PFSK-1 (cell line): ENCODE results near the gene ANKRD37. TPM values are rescaled to one million over a fixed set of nuclear protein-coding genes. Genes with fewer than 3 reads are reported as not detected.

ENCODE experiments used
- FOXP2 ChIP-seq: optimal IDR thresholded peaks from 2 replicates; pipeline ENCODE3; 2011; ENCODE audit warnings: borderline replicate concordance, control low read depth, inconsistent platforms; ENCODE audit not compliant: insufficient read depth; ENCODE audit errors: extremely low read length, extremely low read depth
- POLR2AphosphoS5 ChIP-seq: IDR thresholded peaks from 2 replicates; pipeline ENCODE4 v1.6.1; 2012; ENCODE audit warnings: low read depth, mild to moderate bottlenecking, control low read depth, low read length, moderate library complexity
- REST ChIP-seq, 2 experiments: IDR thresholded peaks; 2 replicates each; pipeline versions ENCODE4 v1.6.1 to v1.8.0; 2011 to 2012; ENCODE audit warnings: low read depth in 2 of 2, low read length in 2 of 2, control low read depth in 1 of 2, inconsistent platforms in 1 of 2, mild to moderate bottlenecking in 1 of 2, moderate library complexity in 1 of 2; ENCODE audit not compliant: insufficient read depth in 1 of 2
- SIN3A ChIP-seq: IDR thresholded peaks from 2 replicates; pipeline ENCODE4 v1.6.1; 2012; ENCODE audit warnings: mild to moderate bottlenecking, low read length, moderate library complexity, borderline replicate concordance; ENCODE audit not compliant: insufficient read depth
- TAF1 ChIP-seq: IDR thresholded peaks from 2 replicates; pipeline ENCODE4 v1.6.1; 2012; ENCODE audit warnings: low read length, control low read depth, borderline replicate concordance; ENCODE audit not compliant: insufficient read depth
- polyA plus RNA-seq: library from polyadenylated mRNA; unstranded; fragments of >200 nt; gene quantifications from one replicate; pipeline ENCODE4 v1.2.1, GENCODE V29; 2012; ENCODE audit warnings: low read depth, missing spikeins; ENCODE audit not compliant: insufficient read length

The ANKRD37 gene
- polyA plus RNA-seq: 2.1 TPM

DNA sequence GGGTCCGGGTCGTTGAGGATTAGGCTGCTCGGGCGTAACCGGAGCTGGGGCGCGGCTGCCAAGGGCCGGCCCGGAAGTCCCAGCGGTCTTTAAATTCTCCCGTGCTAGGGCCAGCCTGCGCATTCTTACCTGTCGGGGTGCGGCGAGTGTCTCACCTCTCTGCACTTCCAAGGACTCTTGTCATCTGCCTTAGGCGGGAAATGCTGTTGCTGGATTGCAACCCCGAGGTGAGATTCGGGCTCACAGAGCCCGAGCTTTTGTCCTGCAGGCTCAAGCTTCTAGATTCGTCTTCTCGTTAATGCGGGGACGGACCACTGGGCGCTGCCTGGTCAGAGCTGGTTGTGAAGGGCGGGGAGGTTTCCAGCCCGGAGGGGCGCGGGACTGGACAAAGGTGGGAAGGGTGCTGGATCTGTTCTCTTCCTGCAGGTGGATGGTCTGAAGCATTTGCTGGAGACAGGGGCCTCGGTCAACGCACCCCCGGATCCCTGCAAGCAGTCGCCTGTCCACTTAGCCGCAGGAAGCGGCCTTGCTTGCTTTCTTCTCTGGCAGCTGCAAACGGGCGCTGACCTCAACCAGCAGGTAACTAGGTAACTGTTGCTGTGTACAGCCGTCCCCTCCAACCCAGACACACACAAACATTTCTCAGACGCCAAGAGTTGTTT is at the start of gene ANKRD37:
TSS of gene ANKRD37 (plus strand) at position 118 of the 662 bp plus-strand sequence. CDS start at position 201, 83 bp downstream.
- TF ChIP-seq POLR2AphosphoS5 (no peak), REST (IDR thresholded peaks at IDR 0.05; ENCODE audit: insufficient read depth in 1 of 2, low read depth in 2 of 2, low read length in 2 of 2) (no peak), SIN3A (no peak), TAF1 (no peak), FOXP2 (no peak)

- TF ChIP-seq REST (IDR thresholded peaks at IDR 0.05; ENCODE audit: insufficient read depth in 1 of 2, low read depth in 2 of 2, low read length in 2 of 2) (no peak), SIN3A (no peak), FOXP2 (no peak), TAF1 (no peak), POLR2AphosphoS5 (no peak)
Measured at GRCh38 chr4:185346975-185347601, 49.6 kb upstream of the ANKRD37 start.

- no peak for TF ChIP-seq TAF1
Measured at GRCh38 chr4:185351691-185352090, 45.0 kb upstream of the ANKRD37 start.

DNA sequence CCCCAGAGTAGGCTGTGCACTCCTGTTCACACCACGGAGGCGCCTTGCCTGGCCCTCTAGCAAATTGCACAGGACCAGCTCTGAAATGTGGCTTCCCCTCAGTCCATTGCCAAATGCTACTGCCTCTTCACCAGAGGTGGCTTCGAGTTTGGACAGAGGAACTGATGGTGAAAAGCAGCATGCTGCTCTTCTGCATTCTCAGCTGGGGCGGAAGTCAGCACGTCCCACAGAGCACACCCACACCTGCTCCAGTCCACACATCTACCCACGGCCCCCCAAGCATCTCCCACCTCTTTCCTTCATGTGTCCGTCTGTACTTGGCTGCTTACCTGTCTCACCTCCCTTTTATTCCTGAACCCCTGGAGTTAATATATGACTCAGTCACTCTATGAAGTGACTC is 44.4 kb upstream of the ANKRD37 start:
- no peak for TF ChIP-seq POLR2AphosphoS5
- TF ChIP-seq SIN3A: no peak
- TF ChIP-seq TAF1: no peak
- TF ChIP-seq FOXP2: no peak

DNA sequence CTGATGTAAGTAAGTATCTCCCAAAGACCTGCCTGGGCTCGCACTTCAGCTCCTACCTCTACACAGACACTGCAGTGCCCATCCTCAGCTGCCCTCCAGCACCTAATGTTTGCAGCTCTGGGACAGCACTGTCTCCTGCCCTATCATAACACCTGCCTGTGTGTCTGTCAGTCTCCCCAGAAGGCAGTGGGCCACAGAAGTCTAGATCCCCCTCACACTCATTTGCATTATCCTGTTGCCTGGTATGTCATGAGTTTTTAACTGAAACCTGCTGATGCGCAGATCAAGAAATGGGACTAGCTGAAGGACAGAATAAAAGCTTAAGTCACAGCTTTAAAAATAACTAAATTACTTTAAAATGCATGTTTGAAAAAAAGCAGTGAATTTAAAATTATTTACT is 43.9 kb upstream of the ANKRD37 start:
- TF ChIP-seq SIN3A (no peak), POLR2AphosphoS5 (no peak), REST (IDR thresholded peaks at IDR 0.05; ENCODE audit: insufficient read depth in 1 of 2, low read depth in 2 of 2, low read length in 2 of 2) (no peak), FOXP2 (no peak)

DNA sequence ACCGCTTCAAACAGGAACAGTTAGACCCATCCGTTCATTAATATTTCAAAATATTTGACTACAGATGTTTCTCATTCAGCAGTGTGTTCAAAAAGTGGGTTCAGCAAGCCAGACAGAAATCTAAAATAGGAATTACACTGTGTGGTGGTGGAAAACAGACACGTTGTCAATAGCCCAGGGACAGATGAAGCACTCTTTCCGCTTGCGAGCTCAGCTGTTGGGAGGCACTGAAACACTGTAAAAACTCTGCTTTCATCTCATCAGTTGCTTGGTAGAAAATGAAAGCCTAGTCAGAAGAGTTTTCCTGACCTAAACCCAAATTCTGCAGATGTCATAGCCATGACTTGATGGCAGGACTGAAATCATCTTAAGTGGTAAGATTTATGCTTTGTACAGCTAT is 39.4 kb upstream of the ANKRD37 start:
- TF ChIP-seq FOXP2 (no peak), TAF1 (no peak), POLR2AphosphoS5 (no peak), SIN3A (no peak), REST (IDR thresholded peaks at IDR 0.05; ENCODE audit: insufficient read depth in 1 of 2, low read depth in 2 of 2, low read length in 2 of 2) (no peak)
